H1 (cell line): ENCODE data around the gene ITIH6. TPM values are rescaled to one million over a fixed set of nuclear protein-coding genes. Genes with fewer than 3 reads are reported as not detected.

Experiments used
- CTCF ChIA-PET: fragments of 300-600 bp; sonication (Branson Sonifier 250); formaldehyde crosslinking; loops from one replicate; lab custom pipeline; 2021; ENCODE audit not compliant: partially characterized antibody; lab: Charles Lee
- POLR2A ChIA-PET: fragments of 300-600 bp; sonication (Branson Sonifier 250); formaldehyde crosslinking; loops from one replicate; lab custom pipeline; 2021; ENCODE audit warnings: inconsistent platforms; ENCODE audit not compliant: partially characterized antibody; lab: Charles Lee
- DNase-seq, 2 experiments: peaks; one replicate each; pipeline versions ENCODE4 v3.0.0 to v3.0.0-alpha.2; 2010 to 2022; ENCODE audit warnings: low spot score in 2 of 2, low read depth in 1 of 2, mixed read lengths in 1 of 2
- FAIRE-seq: peaks from 2 replicates; lab custom pipeline; 2011; peaks lifted over from hg19 to GRCh38; lab: Jason Lieb, UNC
- H2AFZ ChIP-seq: 2 replicates; pipeline ENCODE4 v1.8.1; 2012; ENCODE audit warnings: low read length, inconsistent platforms
- H2AK5ac ChIP-seq: 2 replicates; pipeline ENCODE4 v1.6.1; 2013; ENCODE audit warnings: low read depth, low read length
- H2BK120ac ChIP-seq: replicated peaks from 2 replicates; pipeline ENCODE3; 2013; ENCODE audit warnings: low read depth, low read length, inconsistent platforms
- H2BK12ac ChIP-seq: 2 replicates; pipeline ENCODE4 v1.6.1; 2013; ENCODE audit warnings: low read depth, low read length
- H2BK15ac ChIP-seq: 2 replicates; pipeline ENCODE4 v1.6.1; 2013; ENCODE audit warnings: low read length
- H2BK20ac ChIP-seq: 2 replicates; pipeline ENCODE4 v1.6.1; 2013; ENCODE audit warnings: low read length
- H2BK5ac ChIP-seq: 2 replicates; pipeline ENCODE4 v1.6.1; 2013; ENCODE audit warnings: low read depth, low read length
- H3K14ac ChIP-seq: 2 replicates; pipeline ENCODE4 v1.6.1; 2013; ENCODE audit warnings: inconsistent platforms; ENCODE audit not compliant: insufficient read length
- H3K18ac ChIP-seq: 2 replicates; pipeline ENCODE4 v1.6.1; 2013; ENCODE audit warnings: low read length; ENCODE audit errors: extremely low read depth
- H3K23ac ChIP-seq: 2 replicates; pipeline ENCODE4 v1.6.1; 2013; ENCODE audit warnings: inconsistent platforms; ENCODE audit not compliant: insufficient read length
- H3K23me2 ChIP-seq: 2 replicates; pipeline ENCODE4 v1.6.1; 2013; ENCODE audit warnings: low read depth, low read length
- H3K27ac ChIP-seq: 2 replicates; pipeline ENCODE4 v1.6.1; 2011; ENCODE audit warnings: low read depth, low read length, inconsistent platforms
- H3K27me3 ChIP-seq, 4 experiments: replicated peaks in 1 of 4; 1 replicate in 1 of 4; 2 replicates in 3 of 4; pipeline versions ENCODE4 v1.6.1 to v1.8.1; 2011 to 2013; ENCODE audit warnings: low read length in 3 of 4, mild to moderate bottlenecking in 3 of 4, inconsistent platforms in 2 of 4, mixed read lengths in 2 of 4, moderate library complexity in 1 of 4; ENCODE audit not compliant: control insufficient read depth in 3 of 4, insufficient read depth in 3 of 4; ENCODE audit errors: extremely low read depth in 1 of 4
- H3K36me3 ChIP-seq, 4 experiments: 2 replicates each; pipeline versions ENCODE4 v1.6.1 to v1.8.1; 2011 to 2013; ENCODE audit warnings: mild to moderate bottlenecking in 4 of 4, low read length in 3 of 4, moderate library complexity in 2 of 4, control low read depth in 1 of 4, inconsistent platforms in 1 of 4; ENCODE audit not compliant: insufficient read depth in 4 of 4, control insufficient read depth in 2 of 4
- H3K4ac ChIP-seq: replicated peaks from 2 replicates; pipeline ENCODE3; 2013; ENCODE audit warnings: low read length, low read depth, mixed read lengths, inconsistent platforms; ENCODE audit not compliant: insufficient read length
- H3K4me1 ChIP-seq, 4 experiments: replicated peaks in 1 of 4; 1 replicate in 1 of 4; 2 replicates in 3 of 4; pipeline versions ENCODE4 v1.6.1 to v1.8.1; 2011 to 2013; ENCODE audit warnings: low read length in 3 of 4, inconsistent platforms in 2 of 4, mixed read lengths in 1 of 4; ENCODE audit not compliant: insufficient read depth in 4 of 4, control insufficient read depth in 3 of 4
- H3K4me2 ChIP-seq, 2 experiments: 2 replicates each; pipeline versions ENCODE4 v1.6.1 to v1.8.1; 2011 to 2013; ENCODE audit warnings: low read depth in 2 of 2, low read length in 2 of 2, control low read depth in 1 of 2, inconsistent platforms in 1 of 2, mild to moderate bottlenecking in 1 of 2; ENCODE audit not compliant: insufficient read depth in 1 of 2
- H3K4me3 ChIP-seq, 4 experiments: fragments of 200-600, 300-600 bp in 1 of 4; sonication (generic), shearing (Covaris generic), sonication (Bioruptor Twin) in 1 of 4; 2 replicates each; pipeline versions ENCODE4 v1.5.1 to v1.8.1; 2011 to 2016; ENCODE audit warnings: low read length in 4 of 4, low read depth in 3 of 4, control low read depth in 2 of 4, inconsistent platforms in 2 of 4, mild to moderate bottlenecking in 2 of 4, mixed read lengths in 1 of 4, moderate library complexity in 1 of 4; ENCODE audit not compliant: insufficient read depth in 2 of 4; ENCODE audit errors: extremely low read depth in 1 of 4
- H3K56ac ChIP-seq: replicated peaks from 2 replicates; pipeline ENCODE3; 2013; ENCODE audit warnings: low read depth, mild to moderate bottlenecking, mixed read lengths, low read length, inconsistent platforms; ENCODE audit not compliant: insufficient read length
- H3K79me1 ChIP-seq: 2 replicates; pipeline ENCODE4 v1.6.1; 2013; ENCODE audit warnings: low read depth, low read length, control low read depth
- H3K79me2 ChIP-seq, 2 experiments: 2 replicates each; pipeline versions ENCODE4 v1.6.1 to v1.8.1; 2012 to 2013; ENCODE audit warnings: low read length in 2 of 2, mild to moderate bottlenecking in 2 of 2, inconsistent platforms in 1 of 2; ENCODE audit not compliant: insufficient read depth in 2 of 2, control insufficient read depth in 1 of 2
- H3K9ac ChIP-seq, 4 experiments: replicated peaks in 1 of 4; 1 replicate in 1 of 4; 2 replicates in 3 of 4; pipeline versions ENCODE4 v1.6.1 to v1.8.1; 2011 to 2013; ENCODE audit warnings: low read depth in 3 of 4, low read length in 3 of 4, control low read depth in 2 of 4, mild to moderate bottlenecking in 2 of 4, moderate library complexity in 2 of 4, inconsistent platforms in 1 of 4; ENCODE audit errors: extremely low read depth in 1 of 4
- H3K9me3 ChIP-seq, 2 experiments: 2 replicates each; pipeline versions ENCODE4 v1.6.1 to v1.8.1; 2012 to 2013; ENCODE audit warnings: mild to moderate bottlenecking in 2 of 2, moderate library complexity in 2 of 2, control low read depth in 1 of 2, inconsistent platforms in 1 of 2, low read depth in 1 of 2, low read length in 1 of 2, mixed read lengths in 1 of 2; ENCODE audit not compliant: insufficient read depth in 2 of 2
- H4K20me1 ChIP-seq, 2 experiments: replicated peaks in 1 of 2; 2 replicates each; pipeline versions ENCODE3 to v1.8.1; 2011 to 2013; ENCODE audit warnings: inconsistent platforms in 2 of 2, low read length in 2 of 2, mild to moderate bottlenecking in 1 of 2; ENCODE audit not compliant: insufficient read depth in 2 of 2, control insufficient read depth in 1 of 2
- H4K5ac ChIP-seq: 2 replicates; pipeline ENCODE4 v1.6.1; 2013; ENCODE audit warnings: low read length, low read depth, mixed read lengths, inconsistent platforms; ENCODE audit not compliant: insufficient read length
- H4K8ac ChIP-seq: 2 replicates; pipeline ENCODE4 v1.8.0; 2013; ENCODE audit warnings: mild to moderate bottlenecking, moderate library complexity, low read length, inconsistent platforms; ENCODE audit not compliant: insufficient read depth; ENCODE audit errors: extremely low read depth
- H4K91ac ChIP-seq: replicated peaks from 2 replicates; pipeline ENCODE3; 2013; ENCODE audit warnings: low read length, mixed read lengths, inconsistent platforms; ENCODE audit not compliant: insufficient read length
- CEBPB ChIP-seq: IDR thresholded peaks from 2 replicates; pipeline ENCODE4 v1.6.1; 2012; ENCODE audit warnings: low read depth, low read length
- EGR1 ChIP-seq: IDR thresholded peaks from 2 replicates; pipeline ENCODE4 v1.6.1; 2011; ENCODE audit warnings: low read depth, low read length, borderline replicate concordance
- EP300 ChIP-seq, 2 experiments: IDR thresholded peaks; 1 replicate in 1 of 2; 2 replicates in 1 of 2; pipeline ENCODE4 v1.6.1; 2011 to 2012; ENCODE audit warnings: low read depth in 2 of 2, low read length in 2 of 2, mild to moderate bottlenecking in 2 of 2, borderline replicate concordance in 1 of 2, inconsistent platforms in 1 of 2, moderate library complexity in 1 of 2
- HDAC2 ChIP-seq, 2 experiments: fragments of 300-600 bp in 1 of 2; sonication (generic) in 1 of 2; IDR thresholded peaks; 2 replicates each; pipeline ENCODE4 v1.6.1; 2011 to 2012; ENCODE audit warnings: low read depth in 2 of 2, low read length in 2 of 2, mild to moderate bottlenecking in 2 of 2, moderate library complexity in 2 of 2, borderline replicate concordance in 1 of 2, inconsistent platforms in 1 of 2
- JUND ChIP-seq: IDR thresholded peaks from 2 replicates; pipeline ENCODE4 v1.6.1; 2011; ENCODE audit warnings: mild to moderate bottlenecking, improper control_type of control experiment, low read length
- MAX ChIP-seq: IDR thresholded peaks from 2 replicates; pipeline ENCODE4 v1.6.1; 2012; ENCODE audit warnings: inconsistent platforms
- POLR2AphosphoS5 ChIP-seq: IDR thresholded peaks from 2 replicates; pipeline ENCODE4 v1.6.1; 2011; ENCODE audit warnings: low read depth, low read length
- RAD21 ChIP-seq, 2 experiments: IDR thresholded peaks in 1 of 2; conservative IDR thresholded peaks in 1 of 2; 2 replicates each; pipeline ENCODE4 v1.6.1; 2011; ENCODE audit warnings: low read depth in 2 of 2, low read length in 2 of 2, improper control_type of control experiment in 1 of 2, inconsistent platforms in 1 of 2, mild to moderate bottlenecking in 1 of 2, moderate library complexity in 1 of 2
- SP4 ChIP-seq: IDR thresholded peaks from 2 replicates; pipeline ENCODE4 v1.6.1; 2012; ENCODE audit warnings: low read length, inconsistent platforms
- TAF1 ChIP-seq: IDR thresholded peaks from 2 replicates; pipeline ENCODE4 v1.6.1; 2011; ENCODE audit warnings: mild to moderate bottlenecking, low read depth, low read length
- TAF7 ChIP-seq: optimal IDR thresholded peaks from 2 replicates; pipeline ENCODE3; 2011; ENCODE audit warnings: low read depth, mild to moderate bottlenecking, inconsistent platforms, low read length, moderate library complexity, borderline replicate concordance
- TBP ChIP-seq: IDR thresholded peaks from 2 replicates; pipeline ENCODE4 v1.6.1; 2011; ENCODE audit warnings: low read depth, low read length, improper control_type of control experiment
- TEAD4 ChIP-seq: IDR thresholded peaks from 2 replicates; pipeline ENCODE4 v1.6.1; 2012; ENCODE audit warnings: low read depth, low read length, inconsistent platforms, mixed read lengths
- ZNF274 ChIP-seq: IDR thresholded peaks from 2 replicates; pipeline ENCODE4 v1.7.0; 2012; ENCODE audit warnings: low read length, borderline replicate concordance; ENCODE audit errors: extremely low read depth
- WGBS, 2 experiments: shearing (Covaris generic) in 1 of 2; methylation state at CpG; one replicate each; pipeline versions ENCODE4 v1.1.6 to v1.1.7; 2013 to 2015; ENCODE audit warnings: low lambda C conversion rate in 2 of 2, mixed read lengths in 2 of 2, inconsistent platforms in 1 of 2, low coverage in 1 of 2, missing lambda C conversion rate in 1 of 2; ENCODE audit not compliant: insufficient replicate concordance in 2 of 2, insufficient coverage in 1 of 2, insufficient read length in 1 of 2; ENCODE audit errors: extremely low coverage in 1 of 2, missing lambda C conversion rate in 1 of 2; 5-methylcytosine and 5-hydroxymethylcytosine counted together
- polyA plus RNA-seq, 7 experiments: library from polyadenylated mRNA; depleted of rRNA in 3 of 7; stranded (reverse) in 5 of 7; unstranded in 2 of 7; fragments of >200 nt in 5 of 7; fragments of 200-250 nt in 2 of 7; gene quantifications; 1 replicate in 5 of 7; 2 replicates in 1 of 7; 4 replicates in 1 of 7; pipeline versions ENCODE4 v1.2.1 to v1.2.3, GENCODE V29; 2011 to 2013; ENCODE audit warnings: missing spikeins in 2 of 7, mixed read lengths in 2 of 7
- total RNA-seq: library from RNA; stranded (reverse); fragmentation: NEBNext Ultra II Directional; extraction: Animal tissue kit (Norgen Biotek cat#: 25700); gene quantifications from 2 replicates; pipeline ENCODE4 v1.2.1, GENCODE V29; 2021

The ITIH6 gene
- total and polyA plus RNA-seq, 2 of the 8 experiments (the other 6 are each of a cell fraction or from before 2014, with no cell fraction given) = 0.02 TPM; not detected in 1

GRCh38 chrX:54710920-54711319 lies 87.1 kb downstream of the ITIH6 start:
- Histone ChIP-seq H3K9ac (no peak overlapping the region), H3K27ac (no peak overlapping the region), H3K27me3 (no peaks in the 10 kb centered on the region), H3K4me3 (no peak overlapping the region), H3K4me1 (no peaks in the 10 kb centered on the region), H3K23ac (no peak overlapping the region), H3K4ac (no peak overlapping the region), H4K5ac (no peak overlapping the region), H2AFZ (no peak overlapping the region), H3K18ac (no peak overlapping the region), H3K36me3 (no peaks in the 10 kb centered on the region), H3K79me2 (no peaks in the 10 kb centered on the region), H4K20me1 (no peaks in the 10 kb centered on the region), H2BK15ac (no peak overlapping the region), H2BK12ac (no peak overlapping the region), H3K9me3 (no peaks in the 10 kb centered on the region), H3K23me2 (no peaks in the 10 kb centered on the region), H2BK120ac (no peak overlapping the region), H3K14ac (no peak overlapping the region), H2BK5ac (no peak overlapping the region), H3K79me1 (no peaks in the 10 kb centered on the region), H4K91ac (no peak overlapping the region)
- 100% methylated on average over 1 of the region's 1 CpG; no CpG with 5 or more reads in 1 of the 2 experiments for WGBS, 2 experiments
- CTCF ChIA-PET = no interaction called here
- no peak for FAIRE-seq
- TF ChIP-seq SP4 = no peak
- TF ChIP-seq TAF7 = no peak
- TF ChIP-seq ZNF274 = no peak
- no peak for TF ChIP-seq POLR2AphosphoS5
- TF ChIP-seq TAF1 = no peak
- TF ChIP-seq HDAC2 (IDR thresholded peaks at IDR 0.05; ENCODE audit: borderline replicate concordance in 1 of 2, low read depth in 2 of 2, low read length in 2 of 2) = no peak
- no peak for TF ChIP-seq EP300 (IDR thresholded peaks at IDR 0.05; ENCODE audit: borderline replicate concordance in 1 of 2, low read depth in 2 of 2, low read length in 2 of 2)
- TF ChIP-seq EGR1 = no peak
- no peak for TF ChIP-seq MAX
- no peak for TF ChIP-seq RAD21 (IDR thresholded peaks at IDR 0.05 in 1 of 2, conservative IDR thresholded peaks at IDR 0.05 in 1 of 2; ENCODE audit: low read depth in 2 of 2, low read length in 2 of 2)
- TF ChIP-seq TEAD4 = no peak
- TF ChIP-seq JUND = no peak
- TF ChIP-seq TBP = no peak
- TF ChIP-seq CEBPB = no peak
- TF ChIP-seq, all 59 proteins: peak for 0
- Histone ChIP-seq H3K4me2 (no peak overlapping the region), H3K56ac (no peak overlapping the region), H2AK5ac (no peak overlapping the region), H2BK20ac (no peak overlapping the region), H4K8ac (no peak overlapping the region)
- no peak for DNase-seq
- POLR2A ChIA-PET = no interaction called here
